Keratinocyte (primary cell): ENCODE results near the gene CNN2. TPM values are rescaled to one million over a fixed set of nuclear protein-coding genes. Genes with fewer than 3 reads are reported as not detected.

Experiments
- DNase-seq: peaks from one replicate; pipeline ENCODE4 v3.0.0-alpha.2; 2011; ENCODE audit warnings: low read depth, missing footprints, low spot score
- FAIRE-seq: peaks from 2 replicates; lab custom pipeline; 2011; peaks lifted over from hg19 to GRCh38; lab: Jason Lieb, UNC
- H2AFZ ChIP-seq: 2 replicates; pipeline ENCODE4 v1.6.0; 2012; ENCODE audit warnings: low read length, control low read depth, inconsistent platforms; ENCODE audit not compliant: control insufficient read depth
- H3K27ac ChIP-seq: 2 replicates; pipeline ENCODE4 v1.5.1; 2011; ENCODE audit warnings: low read length; ENCODE audit not compliant: control insufficient read depth, insufficient read depth
- H3K27me3 ChIP-seq: 3 replicates; pipeline ENCODE4 v1.6.0; 2011; ENCODE audit warnings: low read length; ENCODE audit not compliant: control insufficient read depth, insufficient read depth; ENCODE audit errors: extremely low read depth
- H3K36me3 ChIP-seq, 2 experiments: 2 replicates in 1 of 2; 3 replicates in 1 of 2; pipeline ENCODE4 v1.5.1; 2011; ENCODE audit warnings: low read length in 2 of 2, mild to moderate bottlenecking in 1 of 2; ENCODE audit not compliant: control insufficient read depth in 2 of 2, insufficient read depth in 2 of 2; ENCODE audit errors: extremely low read depth in 1 of 2
- H3K4me1 ChIP-seq: 3 replicates; pipeline ENCODE4 v1.5.1; 2011; ENCODE audit warnings: low read length; ENCODE audit not compliant: control insufficient read depth, insufficient read depth; ENCODE audit errors: extremely low read depth
- H3K4me2 ChIP-seq: 3 replicates; pipeline ENCODE4 v1.6.0; 2011; ENCODE audit warnings: low read depth, low read length; ENCODE audit not compliant: control insufficient read depth, insufficient read depth; ENCODE audit errors: extremely low read depth
- H3K4me3 ChIP-seq, 3 experiments: fragments of 200-600 bp in 1 of 3; sonication (generic) in 1 of 3; 2 replicates in 2 of 3; 3 replicates in 1 of 3; pipeline ENCODE4 v1.5.1; 2011 to 2016; ENCODE audit warnings: low read length in 3 of 3, mild to moderate bottlenecking in 3 of 3, control low read depth in 2 of 3, inconsistent platforms in 1 of 3, low read depth in 1 of 3, mixed read lengths in 1 of 3, mixed run types in 1 of 3, moderate library complexity in 1 of 3; ENCODE audit not compliant: control insufficient read depth in 2 of 3, insufficient read depth in 2 of 3; ENCODE audit errors: extremely low read depth in 1 of 3
- H3K79me2 ChIP-seq: 2 replicates; pipeline ENCODE4 v1.6.0; 2012; ENCODE audit warnings: low read length; ENCODE audit not compliant: control insufficient read depth, insufficient read depth
- H3K9ac ChIP-seq: 3 replicates; pipeline ENCODE4 v1.6.0; 2011; ENCODE audit warnings: low read length; ENCODE audit not compliant: control insufficient read depth, insufficient read depth; ENCODE audit errors: extremely low read depth
- H3K9me1 ChIP-seq: 3 replicates; pipeline ENCODE4 v1.6.0; 2011; ENCODE audit warnings: low read length; ENCODE audit not compliant: control insufficient read depth, insufficient read depth; ENCODE audit errors: extremely low read depth
- H3K9me3 ChIP-seq: 2 replicates; pipeline ENCODE4 v1.5.1; 2012; ENCODE audit warnings: low read depth, low read length; ENCODE audit not compliant: control insufficient read depth
- H4K20me1 ChIP-seq: 3 replicates; pipeline ENCODE4 v1.6.0; 2011; ENCODE audit warnings: low read length; ENCODE audit not compliant: control insufficient read depth, insufficient read depth; ENCODE audit errors: extremely low read depth
- EZH2 ChIP-seq: IDR thresholded peaks from one replicate; pipeline ENCODE4 v1.6.1; 2012; ENCODE audit warnings: inconsistent platforms, mild to moderate bottlenecking, low read length, moderate library complexity
- dilution Hi-C: fragments of 300-500 bp; cut with MboI; formaldehyde crosslinking; loops from one replicate; pipeline ENCODE4 v1.7.0; 2020; ENCODE audit warnings: low sequenced_read_pairs; ENCODE audit not compliant: extremely low pct_ligation_motif_present
- polyA plus RNA-seq, 5 experiments: library from polyadenylated mRNA; depleted of rRNA in 3 of 5; stranded (reverse) in 3 of 5; stranded (forward) in 1 of 5; unstranded in 1 of 5; fragments of >200 nt; gene quantifications; 1 replicate in 1 of 5; 2 replicates in 3 of 5; 3 replicates in 1 of 5; pipeline versions ENCODE4 v1.2.1 to v1.2.3, GENCODE V29; 2011 to 2012; ENCODE audit warnings: missing spikeins in 2 of 5, low read depth in 1 of 5, low replicate concordance in 1 of 5
- TF ChIP-seq, protein P1 (sequence below), 3 experiments: IDR thresholded peaks in 1 of 3; conservative IDR thresholded peaks in 1 of 3; optimal IDR thresholded peaks in 1 of 3; 2 replicates in 2 of 3; 3 replicates in 1 of 3; pipeline versions ENCODE3 to v1.5.1; 2011; ENCODE audit warnings: low read length in 3 of 3, mild to moderate bottlenecking in 3 of 3, moderate library complexity in 2 of 3, control low read depth in 1 of 3, inconsistent platforms in 1 of 3; ENCODE audit not compliant: insufficient read depth in 2 of 3; ENCODE audit errors: extremely low read depth in 1 of 3

Gene CNN2
- polyA plus RNA-seq, 1 donor (not counting 4 experiments of a cell fraction or from before 2014, with no cell fraction given) = 136 TPM

DNA sequence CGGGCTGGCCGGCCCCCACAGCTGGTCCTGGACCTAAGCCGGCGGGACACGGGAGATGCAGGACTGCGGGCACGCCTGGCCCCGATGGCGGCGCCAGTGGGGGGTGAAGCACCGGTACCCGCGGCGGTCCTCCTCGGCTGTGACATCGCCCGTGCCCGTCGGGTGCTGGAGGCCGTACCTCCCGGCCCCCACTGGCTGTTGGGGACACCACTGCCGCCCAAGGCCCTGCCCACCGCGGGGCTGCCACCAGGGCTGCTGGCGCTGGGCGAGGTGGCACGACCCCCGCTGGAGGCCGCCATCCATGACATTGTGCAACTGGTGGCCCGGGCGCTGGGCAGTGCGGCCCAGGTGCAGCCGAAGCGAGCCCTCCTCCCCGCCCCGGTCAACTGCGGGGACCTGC is 23.1 kb upstream of the CNN2 start:
- H4K20me1 ChIP-seq = peaks cover 3% of the 10 kb centered on the region
- TF ChIP-seq, protein P1, sequence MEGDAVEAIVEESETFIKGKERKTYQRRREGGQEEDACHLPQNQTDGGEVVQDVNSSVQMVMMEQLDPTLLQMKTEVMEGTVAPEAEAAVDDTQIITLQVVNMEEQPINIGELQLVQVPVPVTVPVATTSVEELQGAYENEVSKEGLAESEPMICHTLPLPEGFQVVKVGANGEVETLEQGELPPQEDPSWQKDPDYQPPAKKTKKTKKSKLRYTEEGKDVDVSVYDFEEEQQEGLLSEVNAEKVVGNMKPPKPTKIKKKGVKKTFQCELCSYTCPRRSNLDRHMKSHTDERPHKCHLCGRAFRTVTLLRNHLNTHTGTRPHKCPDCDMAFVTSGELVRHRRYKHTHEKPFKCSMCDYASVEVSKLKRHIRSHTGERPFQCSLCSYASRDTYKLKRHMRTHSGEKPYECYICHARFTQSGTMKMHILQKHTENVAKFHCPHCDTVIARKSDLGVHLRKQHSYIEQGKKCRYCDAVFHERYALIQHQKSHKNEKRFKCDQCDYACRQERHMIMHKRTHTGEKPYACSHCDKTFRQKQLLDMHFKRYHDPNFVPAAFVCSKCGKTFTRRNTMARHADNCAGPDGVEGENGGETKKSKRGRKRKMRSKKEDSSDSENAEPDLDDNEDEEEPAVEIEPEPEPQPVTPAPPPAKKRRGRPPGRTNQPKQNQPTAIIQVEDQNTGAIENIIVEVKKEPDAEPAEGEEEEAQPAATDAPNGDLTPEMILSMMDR (optimal IDR thresholded peaks at IDR 0.05 in 1 of 3, IDR thresholded peaks at IDR 0.05 in 1 of 3, conservative IDR thresholded peaks at IDR 0.05 in 1 of 3; ENCODE audit: extremely low read depth in 1 of 3, insufficient read depth in 2 of 3, low read length in 3 of 3) = no peak
- TF ChIP-seq EZH2 = no peak
- H3K9me1 ChIP-seq = no peaks in the 10 kb centered on the region
- H3K79me2 ChIP-seq = no peaks in the 10 kb centered on the region
- no peak overlapping the region for H3K4me2 ChIP-seq
- DNase-seq (no peak), FAIRE-seq (no peak)
- no peak overlapping the region for H3K27ac ChIP-seq
- no peaks in the 10 kb centered on the region for H3K4me1 ChIP-seq
- peaks cover 35% of the 10 kb centered on the region for H3K27me3 ChIP-seq
- H3K36me3 ChIP-seq = no peaks in the 10 kb centered on the region
- no peaks in the 10 kb centered on the region for H3K9me3 ChIP-seq
- dilution Hi-C loops = no loop called here
- H3K9ac ChIP-seq = no peak overlapping the region
- H3K4me3 ChIP-seq = no peak overlapping the region
- H2AFZ ChIP-seq = no peak overlapping the region

DNA sequence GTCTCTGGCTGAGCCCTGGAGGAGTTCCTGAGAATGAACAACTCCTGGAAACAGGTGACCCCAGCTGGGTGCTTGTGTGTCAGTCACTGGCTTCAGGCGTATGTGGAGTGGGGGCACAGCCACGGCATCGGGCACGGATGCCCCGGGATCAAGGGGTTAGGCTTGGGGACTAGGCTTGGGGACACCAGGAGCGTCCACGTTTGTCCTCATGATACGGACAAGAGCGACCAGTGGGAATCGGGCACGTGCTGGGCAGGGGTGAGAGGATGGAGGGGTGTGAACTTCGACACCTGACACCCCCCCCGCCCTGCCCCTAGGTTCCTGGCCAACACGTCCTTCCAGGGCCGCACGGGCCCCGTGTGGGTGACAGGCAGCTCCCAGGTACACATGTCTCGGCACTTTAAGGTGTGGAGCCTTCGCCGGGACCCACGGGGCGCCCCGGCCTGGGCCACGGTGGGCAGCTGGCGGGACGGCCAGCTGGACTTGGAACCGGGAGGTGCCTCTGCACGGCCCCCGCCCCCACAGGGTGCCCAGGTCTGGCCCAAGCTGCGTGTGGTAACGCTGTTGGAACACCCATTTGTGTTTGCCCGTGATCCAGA is 22.1 kb upstream of the CNN2 start:
- no peaks in the 10 kb centered on the region for H3K9me3 ChIP-seq
- DNase-seq (no peak), FAIRE-seq (no peak)
- H3K36me3 ChIP-seq = peaks cover 0 to 3% of the 10 kb centered on the region in 2 experiments
- no peak overlapping the region for H3K4me3 ChIP-seq
- no peak overlapping the region for H3K27ac ChIP-seq
- H3K9ac ChIP-seq = no peak overlapping the region
- H3K4me2 ChIP-seq = no peak overlapping the region
- peaks cover 24% of the 10 kb centered on the region for H3K27me3 ChIP-seq
- no peaks in the 10 kb centered on the region for H3K9me1 ChIP-seq
- dilution Hi-C loops = no loop called here
- no peaks in the 10 kb centered on the region for H3K79me2 ChIP-seq
- H2AFZ ChIP-seq = no peak overlapping the region
- TF ChIP-seq, protein P1 (optimal IDR thresholded peaks at IDR 0.05 in 1 of 3, IDR thresholded peaks at IDR 0.05 in 1 of 3, conservative IDR thresholded peaks at IDR 0.05 in 1 of 3; ENCODE audit: extremely low read depth in 1 of 3, insufficient read depth in 2 of 3, low read length in 3 of 3) = no peak
- TF ChIP-seq EZH2 = no peak
- no peaks in the 10 kb centered on the region for H3K4me1 ChIP-seq
- no peaks in the 10 kb centered on the region for H4K20me1 ChIP-seq
